Activated CD8-positive, alpha-beta T cell treated with anti-CD3 and anti-CD28 coated beads, Interleukin-2, amount 10 ng/mL, durations not matched to agents 7 days and 5 days (primary cell): ENCODE results near the gene HS3ST6. TPM values are rescaled to one million over a fixed set of nuclear protein-coding genes. Genes with fewer than 3 reads are reported as not detected.

Source experiments
- ATAC-seq: fragments of 150-1000 bp; cut with Tn5 transposase; one replicate; pipeline ENCODE4 v1.10.0; 2021; ENCODE audit warnings: moderate library complexity
- CTCF ChIA-PET: fragments of 350-600 bp; sonication (Branson Sonifier 250); formaldehyde crosslinking; loops from one replicate; lab custom pipeline; 2021; ENCODE audit warnings: antibody characterized with exemption; lab: Charles Lee
- POLR2A ChIA-PET: fragments of 350-600 bp; sonication (Branson Sonifier 250); formaldehyde crosslinking; loops from one replicate; lab custom pipeline; 2021; ENCODE audit warnings: antibody characterized with exemption; lab: Charles Lee
- DNase-seq: peaks from one replicate; pipeline ENCODE4 v3.0.0-alpha.2; 2020
- H3K27ac Mint-ChIP-seq: one replicate; pipeline ENCODE4 v1.8.0; 2021; ENCODE audit warnings: mild to moderate bottlenecking, mixed read lengths
- H3K27me3 Mint-ChIP-seq: one replicate; pipeline ENCODE4 v1.8.0; 2021; ENCODE audit warnings: low read depth, mixed read lengths
- H3K36me3 Mint-ChIP-seq: one replicate; pipeline ENCODE4 v1.8.0; 2021; ENCODE audit warnings: low read depth, mixed read lengths
- H3K4me1 Mint-ChIP-seq: one replicate; pipeline ENCODE4 v1.8.0; 2021; ENCODE audit warnings: low read depth, mixed read lengths
- H3K4me3 Mint-ChIP-seq: one replicate; pipeline ENCODE4 v1.8.0; 2021; ENCODE audit warnings: mild to moderate bottlenecking, mixed read lengths
- H3K9me3 Mint-ChIP-seq: one replicate; pipeline ENCODE4 v1.8.0; 2022; ENCODE audit warnings: mixed read lengths; ENCODE audit not compliant: insufficient read depth
- total RNA-seq, 2 experiments: library from RNA; stranded (reverse); gene quantifications; one replicate each; pipeline ENCODE4 v1.2.3, GENCODE V29; 2021

The HS3ST6 gene
- total RNA-seq, 2 experiments from 2014 or later: not detected

- H3K9me3 Mint-ChIP-seq: no peaks in the 10 kb centered on the region
- peaks cover 9% of the 10 kb centered on the region for H3K4me1 Mint-ChIP-seq
- POLR2A ChIA-PET: interaction anchor here (1.5 kb wide), 1 partner anchor 28 kb away, joined by 4 read pairs; the partner anchor contains the start of gene RPS2
- peaks cover 8% of the 10 kb centered on the region for H3K36me3 Mint-ChIP-seq
- DNase-seq (no peak), ATAC-seq (no peak)
- H3K27me3 Mint-ChIP-seq: no peaks in the 10 kb centered on the region
- H3K4me3 Mint-ChIP-seq: no peak overlapping the region
- H3K27ac Mint-ChIP-seq: no peak overlapping the region
- CTCF ChIA-PET: no interaction called here
Measured at GRCh38 chr16:1936945-1937479, 18.8 kb upstream of the HS3ST6 start.

DNA sequence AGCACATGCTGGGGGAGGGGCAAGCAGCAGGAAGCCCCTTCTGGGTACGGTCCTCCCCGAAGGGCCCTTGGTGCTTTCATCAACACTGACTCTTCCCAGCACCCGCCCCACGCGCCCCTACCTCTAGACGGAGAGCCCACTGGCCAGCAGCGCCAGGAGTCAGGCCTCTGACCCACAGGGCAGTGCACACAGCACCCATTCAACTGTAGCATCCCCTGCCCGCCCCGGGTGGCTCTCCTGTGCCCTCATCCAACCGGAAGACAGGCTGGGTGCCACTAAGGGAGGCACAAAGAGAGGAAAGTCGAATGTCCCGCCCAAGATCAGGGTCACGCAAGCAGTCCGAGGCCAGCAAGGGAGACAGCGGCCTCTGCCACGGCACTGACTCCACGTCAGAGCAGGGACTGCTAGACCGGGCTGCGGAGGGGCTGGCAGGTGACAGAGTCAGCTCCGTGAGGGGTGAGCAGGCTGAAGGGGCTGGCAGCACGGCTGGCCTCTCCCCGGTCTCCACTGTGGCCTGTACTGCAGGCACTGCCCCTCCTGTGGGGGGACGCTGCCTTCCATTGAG, 15.0 kb upstream of the HS3ST6 start:
- H3K4me1 Mint-ChIP-seq: peaks cover 2% of the 10 kb centered on the region
- no peak for DNase-seq
- ChIA-PET POLR2A (interaction anchor here (0.6 kb wide), 1 partner anchor 32 kb away, joined by 3 read pairs; the partner anchor contains the start of gene RPS2), CTCF (interaction anchor here (0.6 kb wide), 1 partner anchor 513 kb away, joined by 3 read pairs; no protein-coding TSS in a partner anchor)
- no peaks in the 10 kb centered on the region for H3K9me3 Mint-ChIP-seq
- ATAC-seq: no peak
- H3K27ac Mint-ChIP-seq: no peak overlapping the region
- no peak overlapping the region for H3K4me3 Mint-ChIP-seq
- H3K36me3 Mint-ChIP-seq: peaks cover 3% of the 10 kb centered on the region
- no peaks in the 10 kb centered on the region for H3K27me3 Mint-ChIP-seq

- H3K27me3 Mint-ChIP-seq: no peaks in the 10 kb centered on the region
- H3K4me1 Mint-ChIP-seq: peaks cover 2% of the 10 kb centered on the region
- H3K27ac Mint-ChIP-seq: no peak overlapping the region
- no peak overlapping the region for H3K4me3 Mint-ChIP-seq
- H3K9me3 Mint-ChIP-seq: no peaks in the 10 kb centered on the region
- ChIA-PET CTCF (no interaction called here), POLR2A (no interaction called here)
- DNase-seq (no peak), ATAC-seq (no peak)
- H3K36me3 Mint-ChIP-seq: no peaks in the 10 kb centered on the region
Measured at GRCh38 chr16:1932050-1933028, 14.1 kb upstream of the HS3ST6 start.

- no peak for ATAC-seq
Measured at GRCh38 chr16:1930338-1930720, 12.1 kb upstream of the HS3ST6 start.

DNA sequence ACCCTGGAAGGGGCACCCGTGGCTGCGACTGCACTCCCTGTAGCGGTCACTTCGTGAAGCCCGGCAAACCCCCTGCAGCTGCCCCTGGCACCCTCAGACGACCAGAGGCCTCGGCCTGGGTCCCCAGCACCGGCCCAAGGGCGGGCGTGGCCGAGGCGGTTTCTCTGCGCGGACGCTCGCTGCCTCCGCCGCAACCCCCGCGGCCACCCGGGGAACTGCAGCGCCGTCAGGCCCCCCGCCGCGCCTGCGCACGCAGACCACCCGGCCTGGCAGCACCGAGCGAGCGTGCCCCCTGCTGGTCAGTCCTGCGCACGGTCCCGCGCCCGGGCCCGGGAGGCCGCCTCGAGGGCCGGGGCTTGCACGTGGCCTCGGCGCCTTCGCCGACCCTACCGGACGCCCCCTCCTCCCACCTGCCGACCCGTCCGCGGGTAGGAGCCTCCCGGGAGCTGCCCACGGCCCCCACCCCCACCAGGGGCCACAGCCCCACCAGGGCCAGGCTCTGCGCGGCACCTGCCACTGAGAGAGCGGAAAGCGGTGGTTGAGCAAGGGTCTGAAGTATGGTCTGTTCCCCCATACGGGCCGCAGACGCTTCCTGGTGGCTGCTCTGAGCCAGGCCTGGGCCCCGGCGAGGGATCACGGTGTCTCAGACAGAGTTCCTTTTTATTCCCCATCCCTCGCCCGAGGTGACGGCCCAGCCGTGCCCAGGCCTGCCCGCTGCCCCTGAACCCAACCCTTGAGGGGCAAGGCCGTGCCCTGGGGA, 11.5 kb upstream of the HS3ST6 start:
- ChIA-PET CTCF (interaction anchor here (0.7 to 2.8 kb wide), 14 partner anchors 9 to 470 kb away, joined by 3 to 14 read pairs (median 3); partner anchors contain the start of genes MEIOB, NUBP2 and SPSB3), POLR2A (interaction anchor here (1.1 kb wide), 1 partner anchor 35 kb away, joined by 4 read pairs; the partner anchor contains the start of gene RPS2)
- H3K4me1 Mint-ChIP-seq: peaks cover 2% of the 10 kb centered on the region
- H3K36me3 Mint-ChIP-seq: no peaks in the 10 kb centered on the region
- peak overlapping the region; percentile 55 for H3K27ac Mint-ChIP-seq
- peaks cover 4% of the 10 kb centered on the region for H3K27me3 Mint-ChIP-seq
- ATAC-seq: peak; percentile 96
- peak overlapping the region; percentile 63 for H3K4me3 Mint-ChIP-seq
- no peaks in the 10 kb centered on the region for H3K9me3 Mint-ChIP-seq
- peak; percentile 92 for DNase-seq

More at GRCh38 chr16:1930338-1930720, 12.1 kb upstream of the HS3ST6 start:
- Mint-ChIP-seq H3K9me3 (no peaks in the 10 kb centered on the region), H3K27ac (no peak overlapping the region), H3K4me1 (peaks cover 2% of the 10 kb centered on the region), H3K36me3 (no peaks in the 10 kb centered on the region), H3K27me3 (no peaks in the 10 kb centered on the region), H3K4me3 (no peak overlapping the region)
- ChIA-PET POLR2A (no interaction called here), CTCF (interaction anchor here (0.7 to 2.8 kb wide), 4 partner anchors 55 to 471 kb away, joined by 3 to 14 read pairs (median 6); partner anchors contain the start of genes NUBP2 and SPSB3)
- DNase-seq: no peak

- peaks cover 10% of the 10 kb centered on the region for H3K27me3 Mint-ChIP-seq
- no peaks in the 10 kb centered on the region for H3K9me3 Mint-ChIP-seq
- CTCF ChIA-PET: interaction anchor here (0.7 to 2.8 kb wide), 12 partner anchors 9 to 303 kb away, joined by 3 to 14 read pairs (median 4); partner anchors contain the start of genes MEIOB, NUBP2 and SPSB3
- H3K4me3 Mint-ChIP-seq: peak overlapping the region; percentile 56
- no peak overlapping the region for H3K27ac Mint-ChIP-seq
- POLR2A ChIA-PET: interaction anchor here (1.1 kb wide), 1 partner anchor 36 kb away, joined by 4 read pairs; the partner anchor contains the start of gene RPS2
- no peaks in the 10 kb centered on the region for H3K36me3 Mint-ChIP-seq
- H3K4me1 Mint-ChIP-seq: peaks cover 2% of the 10 kb centered on the region
- DNase-seq: no peak
- peak; percentile 31 for ATAC-seq
Measured at GRCh38 chr16:1929105-1929504, 10.9 kb upstream of the HS3ST6 start.

DNA sequence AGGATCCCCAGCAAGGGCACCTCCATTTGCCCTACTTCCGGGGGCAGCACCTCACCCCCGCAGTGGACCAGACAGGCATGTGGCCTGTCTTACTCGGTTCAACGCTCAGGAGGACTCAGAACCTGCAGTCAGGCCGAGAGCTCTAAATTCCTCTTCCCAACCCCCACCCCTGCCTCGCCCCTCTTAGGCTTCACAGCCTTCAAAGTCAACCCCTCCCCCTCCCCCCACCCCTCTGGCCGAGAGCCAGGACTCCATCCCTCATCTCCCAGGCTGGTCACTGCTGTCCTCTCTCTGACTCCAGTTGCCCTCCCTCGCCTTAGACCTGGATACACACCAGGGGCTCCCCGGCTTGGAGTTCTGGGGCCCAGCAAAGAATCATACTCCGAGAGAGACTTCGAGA, 8.1 kb upstream of the HS3ST6 start:
- ATAC-seq (no peak), DNase-seq (no peak)
- no peaks in the 10 kb centered on the region for H3K9me3 Mint-ChIP-seq
- ChIA-PET CTCF (interaction anchor here (1.0 kb wide), 1 partner anchor 144 kb away, joined by 4 read pairs; the partner anchor contains the start of genes NUBP2 and SPSB3), POLR2A (no interaction called here)
- H3K27ac Mint-ChIP-seq: no peak overlapping the region
- no peaks in the 10 kb centered on the region for H3K36me3 Mint-ChIP-seq
- peaks cover 28% of the 10 kb centered on the region for H3K27me3 Mint-ChIP-seq
- H3K4me1 Mint-ChIP-seq: peaks cover 2% of the 10 kb centered on the region
- H3K4me3 Mint-ChIP-seq: no peak overlapping the region

DNA sequence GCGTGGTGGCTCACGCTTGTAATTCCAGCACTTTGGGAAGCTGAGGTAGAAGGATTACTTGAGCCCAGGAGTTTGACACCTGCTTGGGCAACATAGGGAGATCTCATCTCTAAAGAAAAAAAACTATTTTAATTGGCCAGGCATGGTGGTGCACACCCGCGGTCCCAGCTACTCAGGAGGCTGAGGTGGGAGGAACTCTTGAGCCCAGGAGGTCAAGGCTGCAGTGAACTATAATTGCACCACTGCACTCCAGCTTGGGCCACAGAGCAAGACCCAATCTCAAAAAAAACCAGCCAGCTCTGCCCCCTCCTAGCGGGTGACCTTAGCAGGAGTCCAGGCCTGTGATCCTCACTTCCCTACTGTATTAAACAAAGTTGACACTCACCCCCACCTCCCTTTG, 5.9 kb upstream of the HS3ST6 start:
- DNase-seq: no peak
- H3K27ac Mint-ChIP-seq: no peak overlapping the region

GRCh38 chr16:1923299-1924034, 5.3 kb upstream of the HS3ST6 start:
- ChIA-PET CTCF (interaction anchor here (0.9 kb wide), 1 partner anchor 19 kb away, joined by 3 read pairs; no protein-coding TSS in a partner anchor), POLR2A (interaction anchor here (0.8 kb wide), 1 partner anchor 141 kb away, joined by 3 read pairs; the partner anchor contains the start of genes NUBP2 and SPSB3)
- H3K27ac Mint-ChIP-seq: no peak overlapping the region
- DNase-seq (no peak), ATAC-seq (no peak)
- H3K4me1 Mint-ChIP-seq: peaks cover 2% of the 10 kb centered on the region
- no peaks in the 10 kb centered on the region for H3K9me3 Mint-ChIP-seq
- no peaks in the 10 kb centered on the region for H3K36me3 Mint-ChIP-seq
- H3K4me3 Mint-ChIP-seq: no peak overlapping the region
- peaks cover 47% of the 10 kb centered on the region for H3K27me3 Mint-ChIP-seq

More for the DNA sequence above, 5.9 kb upstream of the HS3ST6 start:
- ChIA-PET POLR2A (no interaction called here), CTCF (interaction anchor here (0.9 kb wide), 1 partner anchor 20 kb away, joined by 3 read pairs; no protein-coding TSS in a partner anchor)
- Mint-ChIP-seq H3K36me3 (no peaks in the 10 kb centered on the region), H3K9me3 (no peaks in the 10 kb centered on the region), H3K4me1 (peaks cover 3% of the 10 kb centered on the region), H3K4me3 (no peak overlapping the region), H3K27me3 (peaks cover 43% of the 10 kb centered on the region)
- no peak for ATAC-seq

DNA sequence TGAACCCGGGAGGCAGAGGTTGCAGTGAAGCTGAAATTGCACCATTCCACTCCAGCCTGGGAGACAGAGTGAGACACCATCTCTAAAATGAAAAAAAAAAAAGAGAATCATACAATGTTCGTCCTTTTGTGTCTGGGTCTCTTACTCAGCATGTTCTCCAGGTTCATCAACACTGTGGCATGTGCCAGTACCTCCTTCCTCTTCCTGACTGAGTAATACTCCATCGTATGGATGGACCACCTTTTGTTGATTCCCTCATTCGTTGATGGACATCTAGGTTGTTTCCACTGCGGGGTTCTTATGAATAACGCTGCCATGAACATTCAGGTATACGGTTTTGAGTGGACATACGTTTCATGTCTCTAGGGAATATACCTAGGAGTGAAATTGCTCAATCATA, 4.1 kb upstream of the HS3ST6 start:
- ChIA-PET CTCF (no interaction called here), POLR2A (no interaction called here)
- ATAC-seq (no peak), DNase-seq (no peak)
- H3K27me3 Mint-ChIP-seq: peaks cover 49% of the 10 kb centered on the region
- no peaks in the 10 kb centered on the region for H3K9me3 Mint-ChIP-seq
- H3K4me1 Mint-ChIP-seq: peaks cover 2% of the 10 kb centered on the region
- H3K4me3 Mint-ChIP-seq: no peak overlapping the region
- H3K27ac Mint-ChIP-seq: no peak overlapping the region
- H3K36me3 Mint-ChIP-seq: no peaks in the 10 kb centered on the region
